HL-60/S4 treated with phorbol 12-myristate 13-acetate at 8.2 ng/mL for 4 days and 3 days (cell line): ENCODE results near the gene DOK7.

ENCODE experiments used
- in situ Hi-C: fragments of 300-500 bp; cut with MboI; formaldehyde crosslinking; loops from 2 replicates; pipeline ENCODE4 v1.15.0; 2022; ENCODE audit warnings: low sequenced_read_pairs

DOK7 gene

GRCh38 chr4:3518511-3518880 lies 55.4 kb downstream of the DOK7 start:
- in situ Hi-C loops, result no loop called here

GRCh38 chr4:3518941-3519340 lies 55.8 kb downstream of the DOK7 start:
- in situ Hi-C loops, result no loop called here

- in situ Hi-C loops, result no loop called here
Measured at GRCh38 chr4:3519468-3520264, 56.6 kb downstream of the DOK7 start.

GRCh38 chr4:3520276-3520675 lies 57.2 kb downstream of the DOK7 start:
- in situ Hi-C loops, result no loop called here

- in situ Hi-C loops, result no loop called here
Measured at GRCh38 chr4:3520796-3521600, 57.9 kb downstream of the DOK7 start.

GRCh38 chr4:3521621-3522325 lies 58.7 kb downstream of the DOK7 start:
- in situ Hi-C loops, result no loop called here

- in situ Hi-C loops, result no loop called here
Measured at GRCh38 chr4:3522326-3522640, 59.2 kb downstream of the DOK7 start.

- in situ Hi-C loops, result no loop called here
Measured at GRCh38 chr4:3522651-3523050, 59.5 kb downstream of the DOK7 start.

GRCh38 chr4:3523146-3523627 lies 60.1 kb downstream of the DOK7 start:
- in situ Hi-C loops, result no loop called here

- in situ Hi-C loops, result no loop called here
Measured at GRCh38 chr4:3523628-3524221, 60.6 kb downstream of the DOK7 start.

GRCh38 chr4:3524349-3524748 lies 61.2 kb downstream of the DOK7 start:
- in situ Hi-C loops, result no loop called here

GRCh38 chr4:3524920-3525319 lies 61.8 kb downstream of the DOK7 start:
- in situ Hi-C loops, result no loop called here

- in situ Hi-C loops, result no loop called here
Measured at GRCh38 chr4:3525532-3526430, 62.7 kb downstream of the DOK7 start.

GRCh38 chr4:3526456-3526855 lies 63.4 kb downstream of the DOK7 start:
- in situ Hi-C loops, result no loop called here

GRCh38 chr4:3527101-3527913 lies 64.2 kb downstream of the DOK7 start:
- in situ Hi-C loops, result no loop called here

- in situ Hi-C loops, result no loop called here
Measured at GRCh38 chr4:3527914-3528876, 65.1 kb downstream of the DOK7 start.

- in situ Hi-C loops, result no loop called here
Measured at GRCh38 chr4:3529363-3529762, 66.3 kb downstream of the DOK7 start.

GRCh38 chr4:3530051-3530450 lies 66.9 kb downstream of the DOK7 start:
- in situ Hi-C loops, result no loop called here
